Osteocyte (in vitro differentiated cells): ENCODE results near the gene PABPN1L. TPM values are rescaled to one million over a fixed set of nuclear protein-coding genes. Genes with fewer than 3 reads are reported as not detected.

ENCODE experiments used
- DNase-seq: peaks from one replicate; pipeline ENCODE4 v3.0.0; 2021; ENCODE audit warnings: mixed read lengths; ENCODE audit not compliant: unreplicated experiment; ENCODE audit errors: extremely low spot score
- H3K27ac Mint-ChIP-seq: one replicate; pipeline ENCODE4 v1.8.0; 2021; ENCODE audit warnings: mild to moderate bottlenecking, mixed read lengths; ENCODE audit not compliant: unreplicated experiment
- H3K27me3 Mint-ChIP-seq: one replicate; pipeline ENCODE4 v1.8.0; 2021; ENCODE audit warnings: mixed read lengths; ENCODE audit not compliant: unreplicated experiment
- H3K36me3 Mint-ChIP-seq: one replicate; pipeline ENCODE4 v1.8.0; 2021; ENCODE audit warnings: mixed read lengths; ENCODE audit not compliant: unreplicated experiment
- H3K4me1 Mint-ChIP-seq: one replicate; pipeline ENCODE4 v1.8.0; 2021; ENCODE audit warnings: mixed read lengths; ENCODE audit not compliant: unreplicated experiment
- H3K4me3 Mint-ChIP-seq: one replicate; pipeline ENCODE4 v1.8.0; 2021; ENCODE audit warnings: mild to moderate bottlenecking, moderate library complexity, mixed read lengths; ENCODE audit not compliant: unreplicated experiment
- H3K9me3 Mint-ChIP-seq: one replicate; pipeline ENCODE4 v1.8.0; 2021; ENCODE audit warnings: mixed read lengths; ENCODE audit not compliant: unreplicated experiment
- total RNA-seq: library from RNA; stranded (reverse); gene quantifications from 2 replicates; pipeline ENCODE4 v1.2.1, GENCODE V29; 2021
- TF ChIP-seq, protein P1 (sequence below): fragments of 200-600 bp; sonication (generic); IDR thresholded peaks from 2 replicates; pipeline ENCODE4 v1.5.0; 2021; ENCODE audit warnings: antibody characterized with exemption, mild to moderate bottlenecking, moderate library complexity

PABPN1L gene
- total RNA-seq, 1 donor from 2014 or later, result not detected

DNA sequence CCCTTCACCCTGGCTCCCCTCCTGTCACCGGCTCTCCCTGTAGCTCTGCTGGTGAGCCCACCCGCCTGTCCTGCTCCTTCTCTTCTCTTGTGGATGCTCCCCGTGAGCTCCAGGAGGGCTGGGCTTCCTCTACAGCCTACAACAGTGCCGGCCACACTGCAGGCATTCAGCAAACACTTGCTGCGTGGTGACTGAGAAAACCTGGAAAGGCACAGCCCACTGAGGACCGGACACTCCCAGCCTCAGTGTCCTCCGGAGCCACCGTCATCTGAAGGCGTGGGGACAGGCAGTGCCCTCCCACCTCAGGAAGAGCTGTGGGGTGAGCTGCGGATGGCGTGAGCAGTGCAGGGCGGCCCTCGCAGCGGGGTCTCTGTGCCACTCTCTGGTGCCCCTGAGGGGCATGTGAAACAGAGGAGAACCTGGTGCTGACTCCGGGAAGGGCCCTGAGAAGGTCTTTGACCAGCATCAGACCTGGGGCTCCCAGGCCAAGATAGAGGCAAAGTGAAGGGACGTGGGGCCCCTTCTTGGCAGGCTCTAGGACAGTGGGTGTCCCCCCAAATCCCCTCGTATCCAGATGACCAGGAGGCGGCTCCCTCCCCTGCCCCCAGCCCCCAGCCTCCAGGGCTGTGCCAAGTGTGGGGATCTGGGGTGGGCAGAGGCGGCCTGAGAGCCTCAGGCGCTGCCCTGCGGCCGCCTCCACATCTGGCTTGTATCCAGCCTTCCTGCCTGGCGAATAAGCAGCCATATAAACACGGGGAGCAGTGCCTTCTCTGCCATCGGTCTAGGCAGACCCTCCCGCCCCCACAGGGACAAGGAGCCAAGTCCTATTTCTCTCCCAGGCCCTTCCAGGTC is 44.0 kb upstream of the PABPN1L start:
- Mint-ChIP-seq H3K27ac (no peak overlapping the region), H3K4me3 (no peak overlapping the region), H3K9me3 (no peaks in the 10 kb centered on the region), H3K36me3 (no peaks in the 10 kb centered on the region), H3K27me3 (peaks cover 10% of the 10 kb centered on the region), H3K4me1 (peaks cover 13% of the 10 kb centered on the region)
- no peak for DNase-seq
- TF ChIP-seq, protein P1, sequence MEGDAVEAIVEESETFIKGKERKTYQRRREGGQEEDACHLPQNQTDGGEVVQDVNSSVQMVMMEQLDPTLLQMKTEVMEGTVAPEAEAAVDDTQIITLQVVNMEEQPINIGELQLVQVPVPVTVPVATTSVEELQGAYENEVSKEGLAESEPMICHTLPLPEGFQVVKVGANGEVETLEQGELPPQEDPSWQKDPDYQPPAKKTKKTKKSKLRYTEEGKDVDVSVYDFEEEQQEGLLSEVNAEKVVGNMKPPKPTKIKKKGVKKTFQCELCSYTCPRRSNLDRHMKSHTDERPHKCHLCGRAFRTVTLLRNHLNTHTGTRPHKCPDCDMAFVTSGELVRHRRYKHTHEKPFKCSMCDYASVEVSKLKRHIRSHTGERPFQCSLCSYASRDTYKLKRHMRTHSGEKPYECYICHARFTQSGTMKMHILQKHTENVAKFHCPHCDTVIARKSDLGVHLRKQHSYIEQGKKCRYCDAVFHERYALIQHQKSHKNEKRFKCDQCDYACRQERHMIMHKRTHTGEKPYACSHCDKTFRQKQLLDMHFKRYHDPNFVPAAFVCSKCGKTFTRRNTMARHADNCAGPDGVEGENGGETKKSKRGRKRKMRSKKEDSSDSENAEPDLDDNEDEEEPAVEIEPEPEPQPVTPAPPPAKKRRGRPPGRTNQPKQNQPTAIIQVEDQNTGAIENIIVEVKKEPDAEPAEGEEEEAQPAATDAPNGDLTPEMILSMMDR, result no peak

DNA sequence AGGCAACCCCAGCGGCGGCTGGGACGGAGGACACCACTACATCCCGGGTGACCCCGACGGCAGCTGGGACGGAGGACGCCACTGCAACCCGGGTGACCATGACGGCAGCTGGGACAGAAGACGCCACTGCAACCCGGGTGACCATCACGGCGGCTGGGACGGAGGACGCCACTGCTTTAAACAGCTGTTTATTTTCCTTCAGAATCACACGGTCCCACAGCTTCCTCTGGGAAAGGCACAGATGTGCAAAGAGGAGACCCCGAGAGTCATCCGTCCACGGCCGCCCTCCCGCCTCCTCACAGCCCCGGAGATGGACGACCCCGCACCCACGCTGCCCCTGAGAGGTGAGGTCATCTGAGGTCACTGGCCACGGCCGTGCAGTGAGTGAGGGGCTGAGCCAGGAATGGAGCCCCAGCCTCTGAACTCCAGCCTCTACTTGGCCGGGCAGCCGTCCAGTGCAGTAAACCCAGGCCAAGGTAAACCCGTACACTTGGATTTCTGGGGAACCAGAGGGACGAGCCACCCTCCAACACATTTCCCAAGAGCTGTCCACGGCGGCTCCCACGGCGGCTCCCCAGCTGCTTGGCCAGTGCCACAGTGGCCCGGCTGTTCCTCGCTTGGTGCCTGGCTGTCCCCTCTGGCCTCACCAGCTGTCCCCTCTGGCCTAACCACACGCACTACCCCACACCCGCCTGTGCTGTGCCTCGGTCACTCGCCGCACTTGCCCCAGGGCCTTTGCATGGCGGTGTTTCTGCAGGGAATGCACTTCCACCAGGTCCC is 43.2 kb upstream of the PABPN1L start:
- Mint-ChIP-seq H3K4me3 (no peak overlapping the region), H3K27me3 (peaks cover 10% of the 10 kb centered on the region), H3K4me1 (peaks cover 12% of the 10 kb centered on the region), H3K27ac (no peak overlapping the region), H3K9me3 (no peaks in the 10 kb centered on the region), H3K36me3 (no peaks in the 10 kb centered on the region)
- TF ChIP-seq, protein P1, result no peak
- DNase-seq, result no peak

DNA sequence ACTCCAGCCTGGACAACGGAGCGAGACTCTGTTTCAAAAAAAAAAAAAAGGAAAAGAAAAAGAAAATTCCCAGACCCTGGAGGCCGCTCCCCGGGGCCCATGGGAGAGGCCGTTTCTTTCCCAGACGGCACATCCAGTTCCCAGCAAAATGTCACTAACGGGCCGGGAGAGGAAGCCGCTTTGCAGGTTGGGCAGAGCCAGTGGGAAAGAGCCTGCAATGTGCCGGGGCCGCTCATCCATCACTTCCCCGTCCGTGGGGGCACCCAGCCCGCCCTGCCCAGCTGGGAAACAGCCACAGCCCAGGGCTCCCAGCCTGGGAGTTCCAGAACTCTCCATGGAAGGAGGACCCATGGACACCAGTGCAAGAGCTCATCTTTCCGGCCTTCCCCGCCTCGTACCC is 41.8 kb upstream of the PABPN1L start:
- Mint-ChIP-seq H3K27me3 (peaks cover 10% of the 10 kb centered on the region), H3K36me3 (no peaks in the 10 kb centered on the region), H3K27ac (no peak overlapping the region), H3K4me1 (peaks cover 4% of the 10 kb centered on the region), H3K9me3 (no peaks in the 10 kb centered on the region), H3K4me3 (no peak overlapping the region)
- DNase-seq, result no peak
- TF ChIP-seq, protein P1, result no peak

DNA sequence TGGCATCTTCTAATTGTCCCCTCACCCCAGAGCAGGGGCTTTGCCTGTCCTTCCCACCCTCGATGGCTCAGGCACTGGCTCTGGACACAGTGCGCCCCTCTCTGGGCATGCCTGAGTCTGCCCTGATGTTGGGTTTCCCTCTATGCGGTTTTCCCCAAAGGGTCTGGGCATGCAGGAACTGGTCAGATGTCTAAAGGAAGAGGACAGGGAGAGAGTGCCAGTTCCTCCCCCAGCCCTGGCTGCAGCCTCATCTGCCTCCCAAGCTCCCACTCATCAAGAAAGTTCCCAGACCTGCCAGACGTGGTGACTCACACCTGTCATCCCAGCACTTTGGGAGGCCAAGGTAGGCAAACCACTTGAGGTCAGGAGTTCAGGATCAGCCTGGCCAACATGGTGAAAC is 41.3 kb upstream of the PABPN1L start:
- H3K4me3 Mint-ChIP-seq, result no peak overlapping the region
- H3K9me3 Mint-ChIP-seq, result no peaks in the 10 kb centered on the region
- H3K27ac Mint-ChIP-seq, result no peak overlapping the region
- no peak for DNase-seq
- peaks cover 14% of the 10 kb centered on the region for H3K27me3 Mint-ChIP-seq
- no peaks in the 10 kb centered on the region for H3K36me3 Mint-ChIP-seq
- TF ChIP-seq, protein P1, result no peak
- H3K4me1 Mint-ChIP-seq, result peaks cover 4% of the 10 kb centered on the region

DNA sequence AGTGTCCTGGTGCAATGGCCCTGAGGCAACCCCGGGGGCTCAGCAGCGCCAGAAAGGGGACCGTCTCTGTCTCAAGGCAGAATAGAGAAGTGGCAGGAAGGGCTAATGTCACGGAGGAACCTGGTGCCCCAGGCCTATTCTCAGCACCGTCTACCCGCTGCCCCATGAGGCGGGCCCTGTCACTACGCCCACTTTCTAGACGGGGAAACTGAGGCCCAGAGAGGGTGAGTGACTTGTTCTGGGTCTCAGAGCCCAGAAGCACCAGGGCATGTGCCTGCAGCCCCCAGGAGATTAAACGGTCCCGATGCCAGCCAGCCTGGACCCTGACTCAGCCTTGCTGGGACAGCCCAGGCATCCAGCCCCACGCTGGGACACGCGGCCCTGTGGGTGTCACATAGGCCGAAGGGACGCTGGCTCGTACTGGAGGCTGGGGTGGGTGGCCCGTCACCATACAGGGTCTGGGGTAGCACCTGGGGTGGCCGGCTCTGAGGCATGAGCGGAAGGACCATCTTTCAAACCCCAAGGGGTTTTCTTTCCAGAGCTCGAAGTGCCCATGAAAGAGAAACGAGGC is 40.2 kb upstream of the PABPN1L start:
- Mint-ChIP-seq H3K27me3 (peaks cover 12% of the 10 kb centered on the region), H3K9me3 (no peaks in the 10 kb centered on the region), H3K4me3 (no peak overlapping the region), H3K27ac (no peak overlapping the region), H3K36me3 (no peaks in the 10 kb centered on the region), H3K4me1 (peaks cover 1% of the 10 kb centered on the region)
- TF ChIP-seq, protein P1, result no peak
- DNase-seq, result no peak
